ENCODE results near the gene STX4. TPM values are rescaled to one million over a fixed set of nuclear protein-coding genes. Genes with fewer than 3 reads are reported as not detected.

The STX4 gene
- total RNA-seq, 1 experiment from 2014 or later: 85.8 TPM

- H3K79me2 ChIP-seq (ENCODE audit: low read depth): no peaks in the 10 kb centered on the region
- ChIA-PET CTCF (no interaction called here), POLR2A (ENCODE audit: unreplicated experiment) (no interaction called here)
- no peak for DNase-seq
- intact Hi-C loops (cut with micrococcal nuclease; ENCODE audit: unreplicated experiment): no loop called here
- no peaks in the 10 kb centered on the region for H3K36me3 ChIP-seq (ENCODE audit: low read depth)
- no peak overlapping the region for H2AFZ ChIP-seq
- no peak overlapping the region for H3K4me3 ChIP-seq
- no peak overlapping the region for H3K4me2 ChIP-seq
- TF ChIP-seq CTCF (conservative IDR thresholded peaks at IDR 0.05): no peak
- no peak for TF ChIP-seq EZH2 (IDR thresholded peaks at IDR 0.05; ENCODE audit: low read depth)
- peaks cover 24% of the 10 kb centered on the region for H3K4me1 ChIP-seq (replicated peaks; ENCODE audit: insufficient read depth)
- peaks cover 33% of the 10 kb centered on the region for H3F3A ChIP-seq (ENCODE audit: insufficient read depth, low read depth)
- no peaks in the 10 kb centered on the region for H4K20me1 ChIP-seq (ENCODE audit: insufficient read depth)
- BruUV-seq (replicated peaks): no TSS peak
- no peaks in the 10 kb centered on the region for H3K27me3 ChIP-seq (ENCODE audit: insufficient read depth, low read depth)
- H3K9me2 ChIP-seq (ENCODE audit: insufficient read depth): no peaks in the 10 kb centered on the region
- H3K27ac ChIP-seq: no peak overlapping the region
- H3K9me3 ChIP-seq (ENCODE audit: insufficient read depth, low read depth): no peaks in the 10 kb centered on the region
Measured at GRCh38 chr16:31000671-31001382, 32.5 kb upstream of the STX4 start.

- H3K9me2 ChIP-seq (ENCODE audit: insufficient read depth): no peaks in the 10 kb centered on the region
- BruUV-seq (replicated peaks): no TSS peak
- H3K27ac ChIP-seq: no peak overlapping the region
- no peaks in the 10 kb centered on the region for H3K36me3 ChIP-seq (ENCODE audit: low read depth)
- no peak overlapping the region for H3K4me3 ChIP-seq
- H3K9me3 ChIP-seq (ENCODE audit: insufficient read depth, low read depth): no peaks in the 10 kb centered on the region
- DNase-seq: no peak
- no peaks in the 10 kb centered on the region for H4K20me1 ChIP-seq (ENCODE audit: insufficient read depth)
- H3F3A ChIP-seq (ENCODE audit: insufficient read depth, low read depth): peaks cover 30% of the 10 kb centered on the region
- H3K4me1 ChIP-seq (replicated peaks; ENCODE audit: insufficient read depth): peaks cover 24% of the 10 kb centered on the region
- intact Hi-C loops (cut with micrococcal nuclease; ENCODE audit: unreplicated experiment): no loop called here
- H2AFZ ChIP-seq: no peak overlapping the region
- H3K4me2 ChIP-seq: no peak overlapping the region
- TF ChIP-seq EZH2 (IDR thresholded peaks at IDR 0.05; ENCODE audit: low read depth) (no peak), CTCF (conservative IDR thresholded peaks at IDR 0.05) (no peak)
- no peaks in the 10 kb centered on the region for H3K79me2 ChIP-seq (ENCODE audit: low read depth)
- H3K27me3 ChIP-seq (ENCODE audit: insufficient read depth, low read depth): no peaks in the 10 kb centered on the region
- ChIA-PET POLR2A (ENCODE audit: unreplicated experiment) (no interaction called here), CTCF (no interaction called here)
Measured at GRCh38 chr16:31001507-31002249, 31.7 kb upstream of the STX4 start.

GRCh38 chr16:31002250-31002700, 31.1 kb upstream of the STX4 start:
- Histone ChIP-seq H3F3A (ENCODE audit: insufficient read depth, low read depth) (peaks cover 35% of the 10 kb centered on the region), H3K27me3 (ENCODE audit: insufficient read depth, low read depth) (no peaks in the 10 kb centered on the region), H3K4me2 (no peak overlapping the region), H3K27ac (no peak overlapping the region), H3K36me3 (ENCODE audit: low read depth) (no peaks in the 10 kb centered on the region), H3K4me3 (no peak overlapping the region), H2AFZ (no peak overlapping the region), H3K4me1 (replicated peaks; ENCODE audit: insufficient read depth) (peaks cover 23% of the 10 kb centered on the region), H4K20me1 (ENCODE audit: insufficient read depth) (no peaks in the 10 kb centered on the region), H3K9me3 (ENCODE audit: insufficient read depth, low read depth) (no peaks in the 10 kb centered on the region), H3K79me2 (ENCODE audit: low read depth) (no peaks in the 10 kb centered on the region), H3K9me2 (ENCODE audit: insufficient read depth) (no peaks in the 10 kb centered on the region)
- no peak for TF ChIP-seq CTCF (conservative IDR thresholded peaks at IDR 0.05)
- TF ChIP-seq EZH2 (IDR thresholded peaks at IDR 0.05; ENCODE audit: low read depth): no peak
- DNase-seq: no peak
- BruUV-seq (replicated peaks): no TSS peak
- intact Hi-C loops (cut with micrococcal nuclease; ENCODE audit: unreplicated experiment): no loop called here
- ChIA-PET POLR2A (ENCODE audit: unreplicated experiment) (interaction anchor here (0.6 kb wide), 2 partner anchors 133 to 1967 kb away, joined by 3 to 4 read pairs; partner anchors contain the start of gene PRSS8), CTCF (interaction anchor here (0.6 kb wide), 1 partner anchor 43 kb away, joined by 5 read pairs; no protein-coding TSS in a partner anchor)
